Duodenal mucosa (tissue), 2 donors: ENCODE measurements around the gene TPX2.
A peak's percentile ranks its signal among the peaks of the same experiment; 100 is the strongest.

Experiments used
- H3K27ac ChIP-seq: one replicate; pipeline ENCODE4 v1.7.0; 2013; ENCODE audit warnings: low read depth, low read length
- H3K27me3 ChIP-seq, 2 donors: one replicate each; pipeline ENCODE4 v1.7.0; 2013; ENCODE audit warnings: low read length in 2 of 2, control low read depth in 1 of 2; ENCODE audit not compliant: insufficient read depth in 2 of 2, control insufficient read depth in 1 of 2
- H3K36me3 ChIP-seq, 2 donors: one replicate each; pipeline ENCODE4 v1.7.0; 2013; ENCODE audit warnings: low read length in 2 of 2, control low read depth in 1 of 2; ENCODE audit not compliant: insufficient read depth in 2 of 2, control insufficient read depth in 1 of 2
- H3K4me1 ChIP-seq, 2 donors: one replicate each; pipeline ENCODE4 v1.7.0; 2013; ENCODE audit warnings: low read length in 2 of 2, control low read depth in 1 of 2; ENCODE audit not compliant: insufficient read depth in 2 of 2, control insufficient read depth in 1 of 2
- H3K4me3 ChIP-seq, 2 donors: one replicate each; pipeline ENCODE4 v1.7.0; 2013; ENCODE audit warnings: low read length in 2 of 2, low read depth in 1 of 2
- H3K9ac ChIP-seq, 2 donors: one replicate each; pipeline ENCODE4 v1.7.0; 2013; ENCODE audit warnings: low read length in 2 of 2, low read depth in 1 of 2
- H3K9me3 ChIP-seq, 2 donors: one replicate each; pipeline ENCODE4 v1.7.0; 2013; ENCODE audit warnings: low read length in 2 of 2, control low read depth in 1 of 2; ENCODE audit not compliant: control insufficient read depth in 1 of 2

Gene TPX2

GRCh38 chr20:31833931-31834521 lies 94.9 kb downstream of the TPX2 start:
- H3K27me3 ChIP-seq, result peaks cover 0 to 5% of the 10 kb centered on the region in 2 donors
- no peak overlapping the region for H3K9ac ChIP-seq
- no peak overlapping the region for H3K4me3 ChIP-seq
- H3K9me3 ChIP-seq, result no peaks in the 10 kb centered on the region
- H3K27ac ChIP-seq, result no peak overlapping the region
- H3K4me1 ChIP-seq, result peaks cover 12 to 19% of the 10 kb centered on the region in 2 donors
- no peaks in the 10 kb centered on the region for H3K36me3 ChIP-seq

DNA sequence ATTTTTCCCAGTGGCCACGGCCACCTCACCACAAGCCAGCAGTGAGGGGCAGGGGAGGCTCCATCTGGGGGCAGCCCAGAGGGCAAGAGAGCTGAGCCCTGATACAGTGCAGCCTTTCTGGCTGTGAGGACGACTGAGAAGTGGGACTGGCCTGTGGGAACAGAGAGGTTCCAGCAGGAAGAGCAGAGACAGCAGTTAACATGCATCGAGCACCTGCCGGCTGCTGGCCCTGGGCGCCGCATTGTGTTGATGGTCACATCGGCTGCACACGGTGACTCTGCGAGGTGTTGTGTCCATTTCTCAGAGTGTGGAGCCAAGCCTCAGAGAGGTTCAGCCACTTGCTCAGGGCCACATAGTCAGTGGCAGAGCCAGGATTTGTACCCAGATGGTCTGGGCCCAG lies 96.5 kb downstream of the TPX2 start:
- H3K36me3 ChIP-seq, result no peaks in the 10 kb centered on the region
- peaks cover 0 to 5% of the 10 kb centered on the region in 2 donors for H3K27me3 ChIP-seq
- no peak overlapping the region for H3K27ac ChIP-seq
- H3K9ac ChIP-seq, result no peak overlapping the region
- no peak overlapping the region for H3K4me3 ChIP-seq
- H3K4me1 ChIP-seq, result peaks cover 12 to 19% of the 10 kb centered on the region in 2 donors
- H3K9me3 ChIP-seq, result no peaks in the 10 kb centered on the region

- Histone ChIP-seq H3K9ac (no peak overlapping the region), H3K4me1 (peaks cover 12 to 19% of the 10 kb centered on the region in 2 donors), H3K36me3 (no peaks in the 10 kb centered on the region), H3K27me3 (peaks cover 0 to 5% of the 10 kb centered on the region in 2 donors), H3K27ac (no peak overlapping the region), H3K9me3 (no peaks in the 10 kb centered on the region), H3K4me3 (peak overlapping the region in 1 of 2 donors; percentile 28)
These were observed 97.1 kb downstream of the TPX2 start for GRCh38 chr20:31835977-31836852.

- H3K9me3 ChIP-seq, result no peaks in the 10 kb centered on the region
- no peak overlapping the region for H3K4me3 ChIP-seq
- H3K36me3 ChIP-seq, result no peaks in the 10 kb centered on the region
- H3K9ac ChIP-seq, result no peak overlapping the region
- H3K27me3 ChIP-seq, result peaks cover 0 to 5% of the 10 kb centered on the region in 2 donors
- H3K4me1 ChIP-seq, result peaks cover 12 to 19% of the 10 kb centered on the region in 2 donors
- H3K27ac ChIP-seq, result no peak overlapping the region
These were observed 97.9 kb downstream of the TPX2 start for GRCh38 chr20:31836853-31837608.

GRCh38 chr20:31837896-31838397 lies 98.9 kb downstream of the TPX2 start:
- H3K27me3 ChIP-seq, result peaks cover 0 to 5% of the 10 kb centered on the region in 2 donors
- no peaks in the 10 kb centered on the region for H3K9me3 ChIP-seq
- peaks cover 12 to 19% of the 10 kb centered on the region in 2 donors for H3K4me1 ChIP-seq
- H3K9ac ChIP-seq, result no peak overlapping the region
- H3K36me3 ChIP-seq, result no peaks in the 10 kb centered on the region
- H3K4me3 ChIP-seq, result no peak overlapping the region
- no peak overlapping the region for H3K27ac ChIP-seq

DNA sequence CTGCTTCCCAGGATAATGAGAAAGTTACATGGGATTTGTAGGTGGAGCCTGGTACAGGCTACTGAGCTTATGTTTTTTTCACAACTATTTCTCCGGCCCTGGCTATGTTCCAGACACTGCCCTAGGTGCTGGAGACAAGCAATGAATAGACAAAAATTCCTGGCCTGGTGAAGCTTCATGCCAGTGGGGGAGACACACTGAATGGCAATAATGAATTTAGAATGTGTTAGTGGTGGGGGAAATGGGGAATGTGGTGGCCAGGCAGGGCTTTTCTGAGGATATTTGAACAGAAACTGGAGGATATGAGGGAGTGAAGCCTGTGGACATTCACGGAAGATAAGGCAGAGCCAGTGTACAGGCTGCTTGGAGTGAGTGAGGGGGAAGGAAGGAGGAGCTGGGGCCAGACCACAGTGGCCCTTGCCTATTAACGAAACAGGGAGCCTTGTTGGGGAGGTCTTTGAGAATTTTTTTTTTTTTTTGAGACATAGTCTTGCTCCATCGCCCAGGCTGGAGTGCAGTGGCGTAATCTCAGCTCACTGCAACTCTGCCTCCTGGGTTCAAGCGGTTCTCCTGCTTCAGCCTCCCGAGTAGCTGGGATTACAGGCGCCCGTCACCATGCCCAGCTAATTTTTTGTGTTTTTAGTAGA lies 99.7 kb downstream of the TPX2 start:
- H3K36me3 ChIP-seq, result no peaks in the 10 kb centered on the region
- H3K27ac ChIP-seq, result no peak overlapping the region
- H3K9ac ChIP-seq, result no peak overlapping the region
- peaks cover 0 to 5% of the 10 kb centered on the region in 2 donors for H3K27me3 ChIP-seq
- no peaks in the 10 kb centered on the region for H3K9me3 ChIP-seq
- no peak overlapping the region for H3K4me3 ChIP-seq
- H3K4me1 ChIP-seq, result peaks cover 12 to 19% of the 10 kb centered on the region in 2 donors

DNA sequence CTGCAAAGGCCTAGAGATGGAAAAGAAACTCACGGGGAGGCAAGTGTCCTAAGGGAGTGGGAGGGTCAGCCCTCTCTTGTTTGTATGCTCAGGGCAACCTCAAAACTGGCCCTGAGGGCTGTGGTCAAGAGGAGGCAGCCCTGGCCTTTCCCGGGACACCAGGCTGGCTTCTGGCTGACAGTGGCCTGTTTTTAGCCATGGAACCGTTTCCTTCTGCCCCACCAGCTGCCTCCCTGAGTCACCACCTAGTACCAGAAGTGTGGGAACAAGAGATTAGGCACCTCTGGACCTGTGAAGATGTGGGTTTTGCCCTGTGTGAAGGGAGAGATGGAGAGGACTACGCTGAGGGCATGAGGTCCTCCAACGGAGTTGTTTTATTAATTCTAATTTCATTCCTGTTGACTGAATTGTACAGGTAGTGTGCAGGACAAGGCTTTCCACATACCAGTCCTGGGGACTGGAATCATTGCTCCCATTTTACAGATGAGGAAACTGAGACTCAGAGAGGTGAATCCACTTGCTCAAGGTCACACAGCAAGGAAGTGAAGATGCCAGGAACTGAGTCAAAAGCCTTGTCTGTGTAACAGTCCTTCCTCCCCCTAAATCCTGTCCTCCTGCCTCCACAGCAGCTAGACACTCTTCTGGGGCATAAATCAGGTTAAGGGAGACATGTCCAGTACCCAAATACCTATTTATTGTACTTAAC lies 100.8 kb downstream of the TPX2 start:
- Histone ChIP-seq H3K4me1 (peaks cover 12 to 19% of the 10 kb centered on the region in 2 donors), H3K27ac (no peak overlapping the region), H3K27me3 (peaks cover 0 to 5% of the 10 kb centered on the region in 2 donors), H3K9ac (no peak overlapping the region), H3K4me3 (no peak overlapping the region), H3K36me3 (no peaks in the 10 kb centered on the region), H3K9me3 (no peaks in the 10 kb centered on the region)

DNA sequence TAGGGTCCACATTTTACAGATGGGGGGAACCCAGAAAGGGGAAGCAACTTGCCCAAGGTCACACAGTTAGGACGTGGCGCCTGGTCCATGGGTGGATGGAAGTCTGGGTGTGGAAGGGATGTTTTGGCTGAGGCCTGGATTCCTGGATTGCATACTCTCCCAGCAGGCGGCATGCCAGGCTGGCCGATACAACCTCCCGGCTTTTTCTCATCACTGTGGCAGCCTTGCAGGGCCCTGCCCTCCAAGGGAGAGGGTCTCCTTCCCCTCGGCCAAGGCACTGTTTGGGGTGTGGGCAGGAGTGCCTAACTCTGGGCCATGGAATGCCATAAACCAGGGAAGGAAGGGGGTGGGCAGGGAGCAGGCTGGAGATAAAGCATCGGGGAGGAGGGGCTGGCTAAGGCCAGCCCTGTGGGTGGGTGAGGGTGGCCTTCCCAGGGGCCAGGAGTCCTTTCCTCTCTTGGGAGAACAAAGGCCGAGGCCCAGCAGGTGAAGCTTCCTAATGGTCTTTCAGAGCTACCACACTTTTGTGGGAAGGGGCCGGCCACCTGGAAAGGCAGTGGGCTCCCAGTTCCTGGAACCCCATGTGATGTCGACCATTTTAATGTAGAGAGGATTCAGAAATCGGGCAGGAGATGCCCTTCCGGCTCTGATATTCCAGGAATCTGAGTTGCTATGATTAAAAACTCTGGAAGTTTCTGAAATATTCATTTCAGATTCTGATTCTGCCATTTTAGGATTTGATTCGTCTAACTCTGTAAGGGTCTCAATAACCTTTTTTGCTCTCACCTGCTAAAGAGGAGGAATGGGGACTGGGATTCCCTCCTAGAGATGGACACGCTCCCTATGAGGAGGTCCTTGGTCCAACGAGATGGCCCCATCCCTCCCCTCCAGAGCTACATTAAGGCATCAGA lies 102.1 kb downstream of the TPX2 start:
- H3K27me3 ChIP-seq, result peaks cover 0 to 5% of the 10 kb centered on the region in 2 donors
- H3K4me1 ChIP-seq, result peaks cover 4 to 11% of the 10 kb centered on the region in 2 donors
- no peaks in the 10 kb centered on the region for H3K36me3 ChIP-seq
- no peak overlapping the region for H3K9ac ChIP-seq
- no peak overlapping the region for H3K27ac ChIP-seq
- H3K9me3 ChIP-seq, result no peaks in the 10 kb centered on the region
- no peak overlapping the region for H3K4me3 ChIP-seq
